ENCODE data around the gene DEGS1. TPM values are rescaled to one million over a fixed set of nuclear protein-coding genes. Genes with fewer than 3 reads are reported as not detected.

DEGS1 gene
- polyA plus RNA-seq, 3 donors, result 46.1 to 64.5 (median 56.5) TPM

- no peak for DNase-seq (ENCODE audit: extremely low read depth in 1 of 11, low read depth in 9 of 11, low spot score in 4 of 11)
These were observed 12.1 kb upstream of the DEGS1 start for GRCh38 chr1:224170748-224171478.

- no peak for DNase-seq (ENCODE audit: extremely low read depth in 1 of 11, low read depth in 9 of 11, low spot score in 4 of 11)
These were observed 10.8 kb upstream of the DEGS1 start for GRCh38 chr1:224172229-224172628.

- no peak for DNase-seq (ENCODE audit: extremely low read depth in 1 of 11, low read depth in 9 of 11, low spot score in 4 of 11)
These were observed 9.5 kb upstream of the DEGS1 start for GRCh38 chr1:224173523-224173922.

- DNase-seq (ENCODE audit: extremely low read depth in 1 of 11, low read depth in 9 of 11, low spot score in 4 of 11), result peak in 3 of 11 donors; percentile 9 to 48 (median 10)
These were observed 7.4 kb upstream of the DEGS1 start for GRCh38 chr1:224175617-224176016.

GRCh38 chr1:224177356-224177999 lies 5.6 kb upstream of the DEGS1 start:
- no peak for DNase-seq (ENCODE audit: extremely low read depth in 1 of 11, low read depth in 9 of 11, low spot score in 4 of 11)

DNA sequence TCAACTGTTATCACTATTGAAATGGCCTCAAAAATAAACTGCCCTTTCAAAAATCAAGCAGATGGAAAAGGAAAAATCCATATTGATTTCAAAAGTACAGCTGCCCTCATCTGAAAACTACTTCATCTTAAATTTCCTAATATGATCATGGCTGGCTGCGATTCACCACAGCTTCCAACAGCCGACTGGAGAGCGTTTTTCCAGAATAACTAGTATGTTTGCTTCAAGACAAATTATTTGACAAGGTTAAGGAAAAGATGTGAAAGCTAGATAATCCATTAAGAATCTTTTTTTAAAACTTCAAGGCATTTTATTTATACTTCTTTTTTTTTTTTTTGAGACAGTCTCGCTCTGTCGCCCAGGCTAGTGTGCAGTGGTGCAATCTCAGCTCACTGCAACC lies 4.1 kb upstream of the DEGS1 start:
- no peak for DNase-seq (ENCODE audit: extremely low read depth in 1 of 11, low read depth in 9 of 11, low spot score in 4 of 11)

DNA sequence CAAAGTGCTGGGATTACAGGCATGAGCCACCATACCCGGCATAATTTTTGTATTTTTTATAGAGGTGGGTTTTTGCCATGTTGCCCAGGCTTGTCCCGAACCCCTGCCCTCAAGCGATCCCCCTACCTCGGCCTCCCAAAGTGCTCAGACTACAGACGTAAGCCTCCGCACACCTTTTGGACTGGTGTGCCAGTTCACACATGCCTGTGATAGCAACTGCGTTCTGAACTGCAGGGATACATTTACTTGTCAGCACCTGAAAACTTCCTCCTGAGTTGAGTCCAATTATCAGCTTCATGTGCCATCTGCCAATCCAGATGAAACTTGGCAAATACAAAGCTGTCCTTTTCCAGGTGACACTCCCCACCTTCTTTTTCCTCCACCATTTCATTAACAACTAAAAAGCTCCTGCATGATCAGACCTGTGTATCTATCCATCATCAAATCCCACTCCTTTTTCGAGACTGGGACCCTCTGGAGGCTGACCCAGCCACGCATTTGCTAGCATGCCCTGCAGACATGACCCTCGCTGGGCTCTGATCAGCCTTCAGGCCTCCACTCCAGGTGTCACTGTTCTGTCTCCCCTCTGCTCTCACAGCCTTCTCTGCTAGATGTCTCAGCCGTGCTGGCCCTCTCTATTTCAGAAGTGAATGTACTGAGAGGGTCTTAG lies 2.1 kb upstream of the DEGS1 start:
- no peak for DNase-seq (ENCODE audit: extremely low read depth in 1 of 11, low read depth in 9 of 11, low spot score in 4 of 11)

- no peak for DNase-seq (ENCODE audit: extremely low read depth in 1 of 11, low read depth in 9 of 11, low spot score in 4 of 11)
These were observed 1.6 kb upstream of the DEGS1 start for GRCh38 chr1:224181453-224181810.

DNA sequence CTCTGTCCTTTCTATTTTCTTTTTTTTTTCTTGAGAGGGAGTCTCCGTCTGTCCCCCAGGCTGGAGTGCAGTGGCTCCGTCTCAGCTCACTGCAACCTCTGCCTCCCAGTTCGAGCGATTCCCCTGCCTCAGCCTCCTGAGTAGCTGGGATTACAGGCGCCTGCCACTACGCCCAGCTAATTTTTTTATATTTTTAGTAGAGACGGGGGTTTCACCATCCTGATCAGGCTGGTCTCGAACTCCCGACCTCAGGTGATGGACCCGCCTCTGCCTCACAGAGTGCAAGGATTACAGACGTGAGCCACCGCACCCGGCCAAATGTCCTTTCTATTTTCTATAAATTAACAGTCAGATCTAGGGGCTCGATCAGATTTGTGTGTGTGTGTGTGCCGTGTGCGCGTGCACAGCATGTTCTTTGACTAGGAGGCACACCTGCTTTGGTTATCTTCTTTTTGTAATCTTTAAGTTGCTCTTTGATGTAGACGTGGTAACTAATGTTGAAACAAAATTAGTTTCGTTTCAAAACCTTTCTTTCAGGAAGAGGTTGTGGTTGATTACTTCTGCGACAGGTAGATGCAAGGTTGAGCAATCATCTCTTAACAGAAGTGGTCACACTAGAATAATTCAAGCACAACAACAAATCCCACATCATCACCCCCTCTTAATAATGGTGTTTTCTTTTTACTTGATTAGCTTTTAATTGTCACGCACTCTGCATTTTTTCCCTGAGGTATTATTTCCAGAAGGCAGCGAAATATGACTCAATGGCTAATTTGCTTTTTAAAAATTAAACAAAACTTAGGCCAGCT lies 779 bp upstream of the DEGS1 start:
- DNase-seq (ENCODE audit: extremely low read depth in 1 of 11, low read depth in 9 of 11, low spot score in 4 of 11), result peak in 1 of 11 donors; percentile 20

DNA sequence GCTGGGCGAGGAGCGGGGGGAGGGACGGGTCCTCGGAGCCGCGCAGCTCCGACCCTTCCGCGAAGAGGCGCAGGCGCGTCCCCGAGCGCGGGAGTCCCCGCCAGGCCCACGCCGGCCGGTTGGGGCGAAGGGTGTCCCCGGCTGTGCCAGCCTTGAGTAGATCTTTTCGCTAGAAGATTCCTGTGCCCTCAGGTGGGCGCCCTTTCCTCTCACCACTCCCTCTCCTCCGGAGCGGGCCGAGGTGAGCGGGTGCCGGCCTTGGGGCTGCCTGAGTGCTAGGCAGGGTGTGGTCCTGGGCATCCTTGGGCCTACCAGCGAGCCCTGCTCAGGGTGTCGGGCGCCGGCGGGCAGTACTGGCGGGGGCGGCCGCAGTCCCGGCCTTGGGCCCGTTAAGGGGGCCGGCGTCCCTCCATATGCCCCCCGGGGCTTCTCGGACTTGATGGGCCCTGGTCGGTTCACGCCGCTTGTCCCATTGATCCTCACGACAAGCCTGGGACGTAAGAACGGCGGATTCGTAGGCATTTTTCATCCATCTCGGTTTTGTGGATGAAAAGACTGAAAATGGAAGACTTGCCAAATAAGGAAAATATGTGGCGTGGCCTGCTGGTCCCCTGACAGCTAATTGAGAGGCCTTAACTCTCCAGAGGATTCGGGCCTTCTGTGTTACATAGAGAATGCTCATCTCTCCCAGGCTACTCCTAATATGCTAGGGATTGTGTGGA lies 712 bp downstream of the DEGS1 start:
- peak in 5 of 11 donors; percentile 31 to 51 (median 41) for DNase-seq (ENCODE audit: extremely low read depth in 1 of 11, low read depth in 9 of 11, low spot score in 4 of 11)

DNA sequence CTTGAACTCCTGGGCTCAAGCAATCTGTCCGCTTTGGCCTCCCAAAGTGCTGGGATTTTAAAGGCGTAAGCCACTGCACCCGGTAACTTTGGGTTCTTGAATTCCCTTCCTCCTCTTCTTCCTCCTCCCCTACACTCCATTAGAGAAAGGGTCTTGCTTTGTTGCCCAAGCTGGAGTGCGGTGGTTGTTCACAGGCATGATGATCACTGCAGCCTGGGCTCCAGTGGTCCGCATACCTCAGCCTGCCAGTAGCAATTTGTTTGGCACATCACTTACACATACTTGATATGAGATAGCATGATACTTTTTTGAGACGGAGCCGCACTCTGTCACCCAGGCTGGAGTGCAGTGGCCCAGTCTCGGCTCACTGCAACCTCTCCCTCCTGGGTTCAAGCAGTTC lies 2.2 kb downstream of the DEGS1 start:
- no peak for DNase-seq (ENCODE audit: extremely low read depth in 1 of 11, low read depth in 9 of 11, low spot score in 4 of 11)

DNA sequence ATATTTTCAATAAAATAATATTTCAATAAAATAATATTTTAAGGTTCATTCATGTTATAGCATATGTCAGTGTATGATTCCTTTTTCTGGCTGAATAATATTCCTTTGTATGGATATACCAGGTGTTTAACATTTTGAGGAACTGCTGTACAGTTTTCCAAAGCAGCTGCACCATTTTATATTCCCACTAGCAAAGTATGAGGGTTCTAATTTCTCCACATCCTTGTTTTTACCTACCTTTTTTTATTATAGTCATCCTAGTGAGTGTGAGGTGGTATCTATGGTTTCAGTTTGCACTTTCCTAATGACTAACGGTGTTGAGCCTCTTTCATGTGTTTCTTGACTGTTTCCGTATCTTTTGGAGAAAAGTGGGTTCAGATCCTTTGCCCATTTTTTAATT lies 5.2 kb downstream of the DEGS1 start:
- no peak for DNase-seq (ENCODE audit: extremely low read depth in 1 of 11, low read depth in 9 of 11, low spot score in 4 of 11)

DNA sequence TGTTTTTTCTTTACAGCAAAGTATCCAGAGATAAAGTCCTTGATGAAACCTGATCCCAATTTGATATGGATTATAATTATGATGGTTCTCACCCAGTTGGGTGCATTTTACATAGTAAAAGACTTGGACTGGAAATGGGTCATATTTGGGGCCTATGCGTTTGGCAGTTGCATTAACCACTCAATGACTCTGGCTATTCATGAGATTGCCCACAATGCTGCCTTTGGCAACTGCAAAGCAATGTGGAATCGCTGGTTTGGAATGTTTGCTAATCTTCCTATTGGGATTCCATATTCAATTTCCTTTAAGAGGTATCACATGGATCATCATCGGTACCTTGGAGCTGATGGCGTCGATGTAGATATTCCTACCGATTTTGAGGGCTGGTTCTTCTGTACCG lies 6.5 kb downstream of the DEGS1 start:
- no peak for DNase-seq (ENCODE audit: extremely low read depth in 1 of 11, low read depth in 9 of 11, low spot score in 4 of 11)

- no peak for DNase-seq (ENCODE audit: extremely low read depth in 1 of 11, low read depth in 9 of 11, low spot score in 4 of 11)
These were observed 9.2 kb downstream of the DEGS1 start for GRCh38 chr1:224192082-224192788.

- DNase-seq (ENCODE audit: extremely low read depth in 1 of 11, low read depth in 9 of 11, low spot score in 4 of 11), result no peak
These were observed 10.4 kb downstream of the DEGS1 start for GRCh38 chr1:224193319-224193966.

- DNase-seq (ENCODE audit: extremely low read depth in 1 of 11, low read depth in 9 of 11, low spot score in 4 of 11), result no peak
These were observed 14.0 kb downstream of the DEGS1 start for GRCh38 chr1:224196813-224197600.

- DNase-seq (ENCODE audit: extremely low read depth in 1 of 11, low read depth in 9 of 11, low spot score in 4 of 11), result no peak
These were observed 15.5 kb downstream of the DEGS1 start for GRCh38 chr1:224198572-224198971.
